HCT116 (cell line): Measurements from ENCODE around the gene C12orf43. TPM values are rescaled to one million over a fixed set of nuclear protein-coding genes. Genes with fewer than 3 reads are reported as not detected.

Experiments used
- ATAC-seq: fragments of 200-7000 bp; cut with Tn5 transposase; 2 replicates; pipeline ENCODE4 v1.9.1; 2020; ENCODE audit warnings: mild to moderate bottlenecking, moderate library complexity
- BruUV-seq: library from RNA; stranded (reverse); fragments of 400-500 nt; replicated peaks from 2 replicates; lab custom pipeline; 2021; lab: Mats Ljungman, UMichigan
- CTCF ChIA-PET: fragments of 300-600 bp; sonication (Branson Sonifier 250); formaldehyde crosslinking; loops from one replicate; lab custom pipeline; 2021; ENCODE audit warnings: antibody characterized with exemption; lab: Charles Lee
- POLR2A ChIA-PET: fragments of 300-600, 350-600 bp; sonication (Branson Sonifier 250); formaldehyde crosslinking; loops from one replicate; lab custom pipeline; 2021; ENCODE audit warnings: antibody characterized with exemption; lab: Charles Lee
- RAD21 ChIA-PET, 2 experiments: fragments of 300-600 bp; sonication (Branson Sonifier 250); formaldehyde crosslinking; loops; one replicate each; lab custom pipeline; 2023; ENCODE audit warnings: low total read pairs in 2 of 2; ENCODE audit not compliant: uncharacterized antibody in 2 of 2, unreplicated experiment in 2 of 2, low non-redundant PET in 1 of 2; lab: Charles Lee
- DNase-seq: peaks from one replicate; pipeline ENCODE4 v3.0.0-alpha.2; 2010; ENCODE audit warnings: low read depth, low spot score
- H2AFZ ChIP-seq: fragments of 200-600 bp; shearing (Covaris generic), sonication (generic); 2 replicates; pipeline ENCODE4 v1.6.1; 2017; ENCODE audit warnings: low read depth, mixed run types, mixed read lengths, antibody characterized with exemption, low read length; ENCODE audit not compliant: poor library complexity, severe bottlenecking
- H3K27ac ChIP-seq: 2 replicates; pipeline ENCODE4 v1.5.1; 2012; ENCODE audit warnings: low read depth, low read length
- H3K27me3 ChIP-seq: fragments of 200-600 bp; sonication (generic); 2 replicates; pipeline ENCODE4 v1.6.1; 2016; ENCODE audit warnings: mixed run types, low read length, mixed read lengths; ENCODE audit not compliant: insufficient read depth
- H3K36me3 ChIP-seq, 2 experiments: fragments of 200-500 bp in 1 of 2; fragments of 200-600 bp in 1 of 2; sonication (Bioruptor generic) in 1 of 2; sonication (generic) in 1 of 2; 2 replicates each; pipeline versions ENCODE4 v1.5.1 to v1.6.1; 2014 to 2016; ENCODE audit warnings: low read length in 2 of 2, inconsistent platforms in 1 of 2, mixed read lengths in 1 of 2, mixed run types in 1 of 2; ENCODE audit not compliant: insufficient read depth in 2 of 2, control insufficient read depth in 1 of 2
- H3K4me1 ChIP-seq, 2 experiments: fragments of 200-600 bp in 1 of 2; sonication (generic) in 1 of 2; 2 replicates each; pipeline versions ENCODE4 v1.5.1 to v1.6.1; 2012 to 2017; ENCODE audit warnings: low read length in 2 of 2, inconsistent platforms in 1 of 2, mild to moderate bottlenecking in 1 of 2, mixed read lengths in 1 of 2, mixed run types in 1 of 2, moderate library complexity in 1 of 2; ENCODE audit not compliant: insufficient read depth in 2 of 2, control insufficient read depth in 1 of 2
- H3K4me2 ChIP-seq: fragments of 200-600 bp; sonication (generic); 2 replicates; pipeline ENCODE4 v1.6.1; 2017; ENCODE audit warnings: mixed run types, low read length, mixed read lengths
- H3K4me3 ChIP-seq, 2 experiments: fragments of 200-600 bp in 1 of 2; sonication (generic) in 1 of 2; replicated peaks in 1 of 2; 2 replicates each; pipeline ENCODE4 v1.5.1; 2011 to 2016; ENCODE audit warnings: low read length in 2 of 2, control low read depth in 1 of 2, low read depth in 1 of 2, mild to moderate bottlenecking in 1 of 2, mixed read lengths in 1 of 2, mixed run types in 1 of 2
- H3K79me2 ChIP-seq: fragments of 200-600 bp; sonication (generic); 2 replicates; pipeline ENCODE4 v1.6.1; 2017; ENCODE audit warnings: mild to moderate bottlenecking, mixed run types, low read length, moderate library complexity, mixed read lengths; ENCODE audit not compliant: insufficient read depth
- H3K9ac ChIP-seq: fragments of 200-600 bp; sonication (generic); 2 replicates; pipeline ENCODE4 v1.6.1; 2016; ENCODE audit warnings: low read length, mixed read lengths
- H3K9me2 ChIP-seq: fragments of 200-600 bp; sonication (generic), shearing (Covaris generic); 2 replicates; pipeline ENCODE4 v1.6.1; 2017; ENCODE audit warnings: mixed run types, mild to moderate bottlenecking, moderate library complexity; ENCODE audit not compliant: insufficient read depth
- H3K9me3 ChIP-seq, 2 experiments: fragments of 200-500 bp in 1 of 2; fragments of 200-600 bp in 1 of 2; sonication (Bioruptor generic) in 1 of 2; sonication (generic) in 1 of 2; 2 replicates each; pipeline ENCODE4 v1.6.1; 2014 to 2017; ENCODE audit warnings: low read length in 2 of 2, mixed read lengths in 2 of 2, inconsistent platforms in 1 of 2, low read depth in 1 of 2, mild to moderate bottlenecking in 1 of 2, mixed run types in 1 of 2, moderate library complexity in 1 of 2; ENCODE audit not compliant: control insufficient read depth in 1 of 2, insufficient read depth in 1 of 2
- H4K20me1 ChIP-seq: fragments of 200-600 bp; sonication (generic), shearing (Covaris generic); 2 replicates; pipeline ENCODE4 v1.6.1; 2017; ENCODE audit warnings: mixed run types, mild to moderate bottlenecking, moderate library complexity; ENCODE audit not compliant: insufficient read depth
- EGR1 ChIP-seq: IDR thresholded peaks from 2 replicates; pipeline ENCODE4 v1.6.1; 2012; ENCODE audit warnings: low read depth
- EZH2phosphoT487 ChIP-seq: fragments of 200-600 bp; IDR thresholded peaks from 2 replicates; pipeline ENCODE4 v1.6.1; 2018; ENCODE audit warnings: antibody characterized with exemption, borderline replicate concordance
- JUND ChIP-seq: IDR thresholded peaks from 2 replicates; pipeline ENCODE4 v1.6.1; 2012
- MAX ChIP-seq: IDR thresholded peaks from 2 replicates; pipeline ENCODE4 v1.6.1; 2012
- POLR2A ChIP-seq: IDR thresholded peaks from 2 replicates; pipeline ENCODE4 v1.7.0; 2011; ENCODE audit warnings: borderline replicate concordance; ENCODE audit not compliant: insufficient read depth, insufficient read length; ENCODE audit errors: extremely low read depth
- REST ChIP-seq: IDR thresholded peaks from 2 replicates; pipeline ENCODE4 v1.6.1; 2012; ENCODE audit warnings: low read depth
- YY1 ChIP-seq: IDR thresholded peaks from 2 replicates; pipeline ENCODE4 v1.6.1; 2011; ENCODE audit warnings: low read length, low read depth, moderate library complexity, mild to moderate bottlenecking; ENCODE audit not compliant: insufficient replicate concordance; ENCODE audit errors: extremely low read depth
- ZBTB33 ChIP-seq: IDR thresholded peaks from 2 replicates; pipeline ENCODE4 v1.6.1; 2011; ENCODE audit warnings: mild to moderate bottlenecking, low read length, moderate library complexity; ENCODE audit not compliant: insufficient replicate concordance; ENCODE audit errors: extremely low read depth
- ZFX ChIP-seq: fragments of 450-650 bp; IDR thresholded peaks from 2 replicates; pipeline ENCODE4 v1.6.1; 2017
- intact Hi-C: fragments of 100-400 bp; cut with micrococcal nuclease; formaldehyde crosslinking; loops from 2 replicates; pipeline ENCODE4 v1.10.0; 2022
- total RNA-seq: library from RNA; stranded (reverse); gene quantifications from one replicate; pipeline ENCODE4 v1.2.1, GENCODE V29; 2021; ENCODE audit not compliant: unreplicated experiment

Gene C12orf43
- total RNA-seq, 1 experiment from 2014 or later: 16.2 TPM

- no peaks in the 10 kb centered on the region for H3K9me3 ChIP-seq
- DNase-seq (no peak), ATAC-seq (no peak)
- no peak overlapping the region for H3K27ac ChIP-seq
- H2AFZ ChIP-seq: no peak overlapping the region
- no peak overlapping the region for H3K4me3 ChIP-seq
- ChIA-PET RAD21 (no interaction called here), CTCF (no interaction called here), POLR2A (interaction anchor here (1.0 to 1.8 kb wide), 2 partner anchors 10 to 15 kb away, joined by 3 to 8 read pairs; no protein-coding TSS in a partner anchor)
- H3K9me2 ChIP-seq: no peaks in the 10 kb centered on the region
- no peak for TF ChIP-seq MAX
- no peak for TF ChIP-seq POLR2A
- TF ChIP-seq ZFX: no peak
- no peak for TF ChIP-seq ZBTB33
- no peak for TF ChIP-seq YY1
- no peak for TF ChIP-seq REST
- TF ChIP-seq EZH2phosphoT487: no peak
- no peak for TF ChIP-seq EGR1
- TF ChIP-seq JUND: no peak
- H4K20me1 ChIP-seq: no peaks in the 10 kb centered on the region
- no peaks in the 10 kb centered on the region for H3K36me3 ChIP-seq
- no TSS peak for BruUV-seq
- no peaks in the 10 kb centered on the region for H3K27me3 ChIP-seq
- intact Hi-C loops: no loop called here
- H3K79me2 ChIP-seq: no peaks in the 10 kb centered on the region
- no peak overlapping the region for H3K4me2 ChIP-seq
- no peak overlapping the region for H3K9ac ChIP-seq
- H3K4me1 ChIP-seq: peaks cover 12 to 54% of the 10 kb centered on the region in 2 experiments; a peak in 3 of 4 replicates
Measured at GRCh38 chr12:120956579-120957300, 59.5 kb downstream of the C12orf43 start.
